ENCODE measurements around the gene GDPD5. TPM values are rescaled to one million over a fixed set of nuclear protein-coding genes. Genes with fewer than 3 reads are reported as not detected.

Gene GDPD5
- total and polyA plus RNA-seq, 9 donors, result 3.8 to 15.8 (median 8.1) TPM

GRCh38 chr11:75502138-75502537 lies 23.6 kb downstream of the GDPD5 start:
- Histone ChIP-seq H3K9me3 (no peaks in the 10 kb centered on the region), H3K36me3 (no peaks in the 10 kb centered on the region), H3K4me1 (ENCODE audit: insufficient read depth) (peaks cover 9% of the 10 kb centered on the region), H3K27ac (no peak overlapping the region), H3K4me3 (no peak overlapping the region), H3K27me3 (no peaks in the 10 kb centered on the region)
- WGBS, 3 donors, result 86 to 94% (median 93%) methylated on average over 1 of the region's 1 CpG
- no peak for DNase-seq
- intact Hi-C loops (cut with DNase I), result no loop called here
- TF ChIP-seq EP300 (IDR thresholded peaks at IDR 0.05), result no peak

DNA sequence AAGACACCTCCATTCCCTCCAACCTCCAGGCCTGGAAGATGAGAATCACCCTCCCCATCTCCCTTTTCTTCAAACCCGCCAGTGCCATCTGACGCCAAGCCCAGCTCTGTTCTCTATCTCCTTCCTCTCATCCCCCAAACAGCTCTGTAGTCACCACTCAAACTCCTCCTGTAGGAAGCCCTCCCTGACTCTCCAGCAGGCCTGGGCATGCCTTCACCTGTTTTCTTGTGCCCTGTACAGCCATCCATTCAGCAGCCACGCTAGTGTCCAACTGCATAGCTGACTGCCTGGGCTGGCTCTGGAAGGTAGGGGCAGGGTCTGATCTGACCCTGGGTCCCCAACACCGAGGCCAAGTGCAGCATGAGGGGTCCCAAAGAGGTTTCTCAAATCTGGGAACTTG lies 25.0 kb downstream of the GDPD5 start:
- no peak for DNase-seq
- no peaks in the 10 kb centered on the region for H3K9me3 ChIP-seq
- WGBS, 3 donors, result 94 to 97% (median 96%) methylated on average over 4 of the region's 4 CpGs
- H3K27ac ChIP-seq, result no peak overlapping the region
- H3K27me3 ChIP-seq, result no peaks in the 10 kb centered on the region
- intact Hi-C loops (cut with DNase I), result no loop called here
- TF ChIP-seq EP300 (IDR thresholded peaks at IDR 0.05), result no peak
- TF ChIP-seq POLR2A (IDR thresholded peaks at IDR 0.05), result no peak
- TF ChIP-seq CTCF (IDR thresholded peaks at IDR 0.05), result no peak
- peaks cover 9% of the 10 kb centered on the region for H3K4me1 ChIP-seq (ENCODE audit: insufficient read depth)
- H3K36me3 ChIP-seq, result no peaks in the 10 kb centered on the region
- no peak overlapping the region for H3K4me3 ChIP-seq

- Histone ChIP-seq H3K36me3 (no peaks in the 10 kb centered on the region), H3K27me3 (no peaks in the 10 kb centered on the region), H3K4me1 (ENCODE audit: insufficient read depth) (peaks cover 9% of the 10 kb centered on the region), H3K27ac (no peak overlapping the region), H3K4me3 (no peak overlapping the region), H3K9me3 (no peaks in the 10 kb centered on the region)
- intact Hi-C loops (cut with DNase I), result no loop called here
- peak in 4 of 5 donors; percentile 47 to 58 (median 52) for DNase-seq
- WGBS, 3 donors, result 35 to 54% (median 37%) methylated on average over 8 of the region's 8 CpGs
- TF ChIP-seq POLR2A (IDR thresholded peaks at IDR 0.05), result no peak
- no peak for TF ChIP-seq EP300 (IDR thresholded peaks at IDR 0.05)
- TF ChIP-seq CTCF (IDR thresholded peaks at IDR 0.05), result no peak
Observed at GRCh38 chr11:75499423-75500190, 26.1 kb downstream of the GDPD5 start.

GRCh38 chr11:75498556-75499255 lies 27.0 kb downstream of the GDPD5 start:
- no peaks in the 10 kb centered on the region for H3K27me3 ChIP-seq
- H3K4me1 ChIP-seq (ENCODE audit: insufficient read depth), result peaks cover 9% of the 10 kb centered on the region
- no peak overlapping the region for H3K27ac ChIP-seq
- DNase-seq, result no peak
- H3K4me3 ChIP-seq, result no peak overlapping the region
- TF ChIP-seq EP300 (IDR thresholded peaks at IDR 0.05) (no peak), CTCF (IDR thresholded peaks at IDR 0.05) (no peak), POLR2A (IDR thresholded peaks at IDR 0.05) (no peak)
- 66 to 76% (median 67%) methylated on average over 4 of the region's 4 CpGs for WGBS, 3 donors
- H3K36me3 ChIP-seq, result no peaks in the 10 kb centered on the region
- no peaks in the 10 kb centered on the region for H3K9me3 ChIP-seq
- intact Hi-C loops (cut with DNase I), result no loop called here

All from ovary (tissue), 9 donors.